Spleen (tissue), 7 donors: ENCODE data around the gene MAN1B1.

ENCODE experiments used
- CTCF ChIP-seq, 11 experiments: fragments of 200-600 bp in 7 of 11; fragments of 450-650 bp in 4 of 11; sonication (generic) in 4 of 11; IDR thresholded peaks in 8 of 11; conservative IDR thresholded peaks in 3 of 11; 1 replicate in 7 of 11; 2 replicates in 4 of 11; pipeline versions ENCODE4 v1.4.0 to v1.8.0; 2016 to 2021; ENCODE audit warnings: antibody characterized with exemption in 11 of 11, inconsistent platforms in 4 of 11, mild to moderate bottlenecking in 1 of 11
- POLR2A ChIP-seq, 3 donors: fragments of 450-650 bp; IDR thresholded peaks; one replicate each; pipeline ENCODE4 v1.5.1; 2017; ENCODE audit warnings: antibody characterized with exemption in 3 of 3, mild to moderate bottlenecking in 1 of 3
- POLR2AphosphoS5 ChIP-seq, 3 donors: sonication (generic); formaldehyde crosslinking; IDR thresholded peaks; one replicate each; pipeline ENCODE4 v1.5.1; 2017; ENCODE audit warnings: antibody characterized with exemption in 3 of 3
- donor health status: DM: no; HTN: no; CAD: no; lungs with moderate emphysema.
- donor health status: DM: no; HTN: no; CAD: no.
- donor health status: DM: no; HTN: no; CAD: no.

GRCh38 chr9:137126786-137127185 lies 40.0 kb downstream of the MAN1B1 start:
- no peak for TF ChIP-seq CTCF (IDR thresholded peaks at IDR 0.05 in 8 of 11, conservative IDR thresholded peaks at IDR 0.05 in 3 of 11)
- TF ChIP-seq POLR2A (IDR thresholded peaks at IDR 0.05), result no peak
- TF ChIP-seq POLR2AphosphoS5 (IDR thresholded peaks at IDR 0.05), result no peak
